Jurkat, Clone E6-1 (cell line): Measurements from ENCODE around the gene NEK4.
"Not testable (repeated sequence)": the region's sequence is repeated elsewhere in the genome, so short reads cannot be mapped to it uniquely, and the experiment has no call there.

Source experiments
- DNase-seq: peaks from one replicate; pipeline ENCODE4 v3.0.0-alpha.2; 2011; ENCODE audit warnings: low read depth, low spot score
- H3K4me3 ChIP-seq: 2 replicates; pipeline ENCODE4 v1.5.1; 2011; ENCODE audit warnings: mild to moderate bottlenecking, low read length, control low read depth, moderate library complexity

The NEK4 gene

DNA sequence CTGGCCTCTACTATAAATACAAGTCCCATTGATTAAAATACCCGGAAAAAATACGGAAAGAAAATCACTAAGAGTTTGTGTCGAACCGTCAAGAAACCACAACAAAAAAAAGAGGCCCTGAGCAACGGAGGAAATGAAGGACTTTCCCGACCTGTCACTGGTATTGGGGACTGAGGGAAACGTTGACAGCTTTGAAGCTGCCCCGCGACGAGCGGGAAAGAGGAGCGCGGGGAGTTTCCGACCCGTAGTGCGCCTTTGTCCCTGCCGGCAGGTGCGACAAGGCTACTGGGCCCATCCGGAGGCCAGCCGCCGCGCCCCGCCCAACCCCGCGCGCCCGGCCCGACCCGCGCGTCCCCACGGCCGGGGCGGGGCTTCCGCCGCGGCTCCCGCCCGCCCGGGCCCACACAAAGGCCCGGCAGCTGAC lies 85.4 kb downstream of the NEK4 start:
- peak; percentile 69 for DNase-seq
- H3K4me3 ChIP-seq = peak overlapping the region; percentile 98

GRCh38 chr3:52684184-52684583 lies 86.6 kb downstream of the NEK4 start:
- peak overlapping the region; percentile 98 for H3K4me3 ChIP-seq
- no peak for DNase-seq

DNA sequence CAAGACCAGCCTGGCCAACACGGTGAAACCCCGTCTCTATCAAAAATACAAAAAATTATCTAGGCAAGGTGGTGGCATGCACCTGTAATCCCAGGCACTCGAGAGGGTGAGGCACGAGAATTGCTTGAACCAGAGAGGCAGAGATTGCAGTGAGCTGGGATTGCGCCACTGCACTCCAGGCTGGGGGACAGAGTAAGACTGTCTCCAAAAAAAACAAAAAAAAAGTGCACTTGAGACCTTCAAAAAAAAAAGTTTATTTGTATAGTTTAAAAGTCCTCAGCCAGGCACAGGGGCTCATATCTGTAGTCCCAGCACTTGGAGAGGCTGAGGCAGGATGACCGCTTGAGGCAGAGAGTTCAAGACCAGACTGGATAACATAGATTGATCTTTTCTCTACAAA lies 87.1 kb downstream of the NEK4 start:
- no peak for DNase-seq
- no peak overlapping the region for H3K4me3 ChIP-seq

DNA sequence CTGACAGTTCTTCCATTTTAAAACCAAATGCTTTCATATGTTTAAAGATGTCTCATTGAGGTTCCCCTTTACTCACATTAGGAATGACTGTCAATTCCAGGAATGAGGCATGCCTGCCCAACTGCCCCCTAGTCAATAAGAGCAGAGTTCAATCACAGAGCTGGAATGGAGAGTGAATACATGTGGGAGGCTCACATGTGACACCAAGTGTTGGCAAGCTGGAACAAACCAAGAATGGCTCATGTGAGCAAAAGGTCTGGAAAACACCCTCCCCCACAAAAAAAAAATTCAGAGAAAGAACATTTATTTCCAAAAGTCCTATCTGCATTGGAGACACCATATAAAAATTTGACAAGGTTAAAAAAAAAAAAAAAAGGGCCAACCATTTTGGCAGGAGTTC lies 88.7 kb downstream of the NEK4 start:
- DNase-seq = no peak
- H3K4me3 ChIP-seq = no peak overlapping the region

GRCh38 chr3:52681596-52681995 lies 89.1 kb downstream of the NEK4 start:
- H3K4me3 ChIP-seq = no peak overlapping the region

GRCh38 chr3:52679811-52680210 lies 90.9 kb downstream of the NEK4 start:
- no peak for DNase-seq
- no peak overlapping the region for H3K4me3 ChIP-seq

More at GRCh38 chr3:52681596-52681995, 89.1 kb downstream of the NEK4 start:
- DNase-seq = no peak

GRCh38 chr3:52679199-52679538 lies 91.6 kb downstream of the NEK4 start:
- no peak for DNase-seq
- no peak overlapping the region for H3K4me3 ChIP-seq

DNA sequence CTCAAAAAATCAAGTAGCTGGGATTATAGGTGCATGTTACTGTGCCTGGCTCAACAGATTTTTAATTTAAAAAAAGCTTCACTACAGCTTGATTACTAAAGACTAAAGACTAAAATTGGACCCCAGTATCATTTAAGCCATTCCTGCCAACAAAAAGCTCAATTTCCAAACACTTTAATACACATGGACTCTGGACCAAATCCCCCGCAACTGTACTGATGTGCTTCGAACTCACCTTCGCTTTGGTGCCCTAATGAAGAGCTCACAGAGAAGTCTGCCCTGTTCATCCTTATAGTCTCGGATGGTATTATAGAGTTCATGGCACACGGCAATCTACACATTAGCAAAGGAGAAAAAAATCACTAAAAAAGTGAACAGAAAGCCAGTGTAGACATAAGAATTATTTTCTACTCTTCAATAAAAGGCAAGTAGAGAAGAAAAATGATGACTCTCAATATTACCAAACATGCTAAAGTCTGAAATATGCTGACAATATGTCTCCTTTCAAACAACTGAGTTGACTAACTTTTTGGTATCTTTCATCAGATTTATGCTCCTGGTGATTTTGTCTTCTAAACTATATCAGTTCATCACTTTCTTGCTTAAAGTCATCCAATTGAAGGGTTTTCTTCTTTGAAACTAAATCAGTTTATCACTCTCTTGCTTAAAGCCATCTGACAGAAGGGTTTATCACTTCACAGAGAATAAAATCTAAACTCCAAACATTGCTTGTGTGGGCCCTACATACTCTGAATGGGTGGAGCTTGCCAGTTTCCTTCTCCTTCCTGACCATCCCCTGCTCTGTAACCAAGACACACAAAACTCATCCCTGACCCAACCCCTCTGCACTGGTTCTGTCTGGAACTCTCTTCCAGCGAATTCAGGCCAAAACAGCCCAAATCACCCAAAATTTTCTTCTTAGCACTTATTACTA lies 92.2 kb downstream of the NEK4 start:
- DNase-seq = no peak

DNA sequence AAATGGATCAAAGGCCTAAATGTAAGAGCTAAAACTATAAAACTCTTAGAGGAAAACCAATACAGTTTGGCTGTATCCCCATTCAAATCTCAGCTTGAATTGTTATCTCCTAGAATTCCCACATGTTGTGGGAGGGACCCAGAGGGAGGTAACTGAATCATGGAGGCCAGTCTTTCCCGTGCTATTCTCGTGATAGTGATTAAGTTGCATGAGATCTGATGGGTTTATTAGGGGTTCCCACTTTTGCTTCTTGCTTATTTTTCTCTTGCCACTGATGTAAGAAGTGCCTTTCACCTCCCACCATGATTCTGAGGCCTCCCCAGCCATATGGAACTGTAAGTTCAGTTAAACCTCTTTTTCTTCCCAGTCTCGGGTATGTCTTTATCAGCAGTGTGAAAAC lies 94.5 kb downstream of the NEK4 start:
- not testable (repeated sequence) for DNase-seq, H3K4me3 ChIP-seq

More for the DNA sequence above, 92.2 kb downstream of the NEK4 start:
- H3K4me3 ChIP-seq = no peak overlapping the region

GRCh38 chr3:52671676-52672075 lies 99.1 kb downstream of the NEK4 start:
- DNase-seq = no peak
- no peak overlapping the region for H3K4me3 ChIP-seq

DNA sequence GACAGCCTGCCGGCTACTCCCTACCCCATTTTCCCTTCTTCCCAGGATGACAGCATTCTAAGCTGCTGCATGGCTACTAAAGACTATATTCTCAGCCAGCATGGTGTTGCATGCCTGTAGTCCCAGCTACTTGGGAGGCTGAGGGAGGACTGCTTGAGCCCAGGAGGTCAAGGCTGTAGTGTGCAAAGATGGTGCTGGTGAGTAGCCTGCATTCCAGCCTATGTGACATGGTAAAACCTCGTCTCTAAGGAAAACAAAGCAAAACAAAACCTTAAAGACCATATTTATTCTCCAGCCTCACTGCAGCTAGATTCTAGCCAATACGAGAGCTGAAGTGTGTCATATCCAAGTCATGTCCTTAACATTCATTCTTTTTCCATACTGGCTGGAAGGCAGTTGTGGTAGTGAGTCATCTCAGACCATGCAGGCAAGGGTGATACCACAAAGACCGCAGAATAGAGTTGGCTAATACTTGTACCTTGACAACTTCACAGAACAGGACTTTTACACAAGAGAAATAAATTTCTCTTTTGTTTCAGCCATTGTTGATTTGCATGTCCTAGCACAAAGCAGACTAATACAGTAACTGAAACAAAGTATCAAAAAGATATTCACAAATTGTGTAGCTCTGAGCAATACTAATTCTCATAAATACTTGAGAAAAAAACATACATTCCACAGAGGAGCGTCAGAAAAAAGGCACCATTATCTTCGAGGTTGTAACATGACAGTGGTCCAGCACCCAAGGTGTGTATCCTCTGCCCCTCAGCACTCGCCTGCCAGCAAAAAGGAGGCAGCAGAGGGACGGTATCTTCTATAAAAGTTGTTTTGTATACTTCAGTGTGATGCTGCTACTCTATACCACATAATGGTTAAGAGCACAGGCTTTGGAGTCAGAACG lies 99.9 kb downstream of the NEK4 start:
- no peak overlapping the region for H3K4me3 ChIP-seq
- DNase-seq = peak; percentile 33

DNA sequence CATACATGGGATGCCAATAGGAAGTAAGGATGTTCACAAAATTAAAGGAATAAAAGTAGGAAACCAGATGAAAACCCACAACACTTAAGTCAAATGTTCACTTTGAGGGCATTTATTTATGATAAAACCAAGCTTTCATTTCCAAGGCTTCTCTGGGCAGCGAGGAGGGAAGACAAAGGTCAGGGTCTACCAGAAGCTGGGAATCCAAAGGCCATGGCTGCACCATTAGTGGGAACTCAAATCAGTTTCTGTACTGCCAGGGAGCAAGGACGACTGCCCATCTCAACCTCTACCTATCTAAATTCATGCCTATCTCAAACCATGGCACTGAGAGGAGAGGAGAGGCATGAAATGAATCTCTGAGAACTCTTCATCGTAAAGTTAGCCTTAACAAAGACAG lies 107.6 kb downstream of the NEK4 start:
- no peak for DNase-seq
- H3K4me3 ChIP-seq = no peak overlapping the region

- DNase-seq = no peak
- H3K4me3 ChIP-seq = no peak overlapping the region
Measured at GRCh38 chr3:52660046-52660445, 110.7 kb downstream of the NEK4 start.
